ENCODE measurements around the gene GPD1. TPM values are rescaled to one million over a fixed set of nuclear protein-coding genes. Genes with fewer than 3 reads are reported as not detected.

Gene GPD1
- total and polyA plus RNA-seq, 9 of the 15 experiments (the other 6 are each of a cell fraction or from before 2014, with no cell fraction given), result 0.13 to 1.00 (median 0.55) TPM

DNA sequence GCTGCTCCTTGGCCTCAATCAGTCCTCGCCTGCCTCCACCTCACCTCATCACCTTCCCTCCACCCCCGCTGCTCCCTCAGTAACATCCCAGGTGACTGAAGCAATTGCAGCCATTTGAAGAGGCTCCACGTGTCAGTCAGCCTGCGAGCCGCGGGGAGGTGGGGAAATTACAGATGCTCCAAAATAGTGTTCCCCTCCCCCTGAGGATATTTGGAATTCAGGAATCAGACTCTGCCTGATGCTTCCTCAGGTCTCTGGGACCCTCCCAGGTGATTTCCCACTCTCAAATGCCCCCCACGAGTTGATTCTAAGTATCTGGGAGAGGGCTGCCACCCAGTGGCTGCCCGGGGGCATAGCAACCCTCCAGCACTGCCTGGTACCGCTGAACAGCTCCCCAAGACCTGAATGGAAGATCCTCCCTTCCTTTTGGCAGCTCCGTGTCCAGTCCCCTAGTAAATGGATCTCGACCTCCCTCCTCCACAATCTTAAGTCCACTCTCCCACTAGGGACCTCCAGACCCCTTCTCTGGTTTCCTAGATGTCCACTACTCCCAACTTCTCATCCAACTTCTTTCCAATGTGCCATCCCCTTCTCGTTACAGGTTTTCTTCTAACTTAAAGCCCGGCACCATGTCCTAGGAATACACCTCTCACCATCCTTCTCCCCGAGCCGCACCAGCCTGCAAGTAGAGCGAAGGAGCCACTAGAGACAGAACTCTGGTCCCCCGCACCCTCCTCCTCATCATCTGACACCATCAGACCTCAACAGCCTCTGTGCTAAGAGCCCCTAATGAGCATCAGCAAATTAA, 47.8 kb upstream of the GPD1 start (continued):
- TF ChIP-seq ETS2 (tag; IDR thresholded peaks at IDR 0.05; ENCODE audit: borderline replicate concordance, poor library complexity, severe bottlenecking) (no peak), ZNF449 (CRISPR knock-in tag; IDR thresholded peaks at IDR 0.05) (no peak), COPS2 (conservative IDR thresholded peaks at IDR 0.05) (no peak), ZBTB2 (IDR thresholded peaks at IDR 0.05) (no peak), ZNF551 (CRISPR knock-in tag; IDR thresholded peaks at IDR 0.05) (no peak), CBX8 (IDR thresholded peaks at IDR 0.05; ENCODE audit: borderline replicate concordance, extremely low read depth, low read depth, low read length, poor library complexity, severe bottlenecking) (no peak), ZNF707 (CRISPR knock-in tag; conservative IDR thresholded peaks at IDR 0.05) (no peak), ESRRA (IDR thresholded peaks at IDR 0.05; ENCODE audit: borderline replicate concordance, low read depth) (no peak), HMGN3 (IDR thresholded peaks at IDR 0.05; ENCODE audit: borderline replicate concordance, extremely low read depth, insufficient read length, low read depth, low read length) (no peak), BMI1 (IDR thresholded peaks at IDR 0.05; ENCODE audit: low read length) (no peak), RBBP5 (IDR thresholded peaks at IDR 0.05; ENCODE audit: borderline replicate concordance, insufficient read depth, low read length, poor library complexity, severe bottlenecking) (peak; percentile 11), ARID1B (IDR thresholded peaks at IDR 0.05) (no peak), ILK (tag; IDR thresholded peaks at IDR 0.05; ENCODE audit: borderline replicate concordance, low read depth) (no peak), L3MBTL2 (IDR thresholded peaks at IDR 0.05) (peak; percentile 95), KLF13 (tag; IDR thresholded peaks at IDR 0.05; ENCODE audit: borderline replicate concordance, low read depth) (no peak), PURB (CRISPR knock-in tag; IDR thresholded peaks at IDR 0.05; ENCODE audit: low read depth) (no peak)
- TF ChIP-seq, protein P1, sequence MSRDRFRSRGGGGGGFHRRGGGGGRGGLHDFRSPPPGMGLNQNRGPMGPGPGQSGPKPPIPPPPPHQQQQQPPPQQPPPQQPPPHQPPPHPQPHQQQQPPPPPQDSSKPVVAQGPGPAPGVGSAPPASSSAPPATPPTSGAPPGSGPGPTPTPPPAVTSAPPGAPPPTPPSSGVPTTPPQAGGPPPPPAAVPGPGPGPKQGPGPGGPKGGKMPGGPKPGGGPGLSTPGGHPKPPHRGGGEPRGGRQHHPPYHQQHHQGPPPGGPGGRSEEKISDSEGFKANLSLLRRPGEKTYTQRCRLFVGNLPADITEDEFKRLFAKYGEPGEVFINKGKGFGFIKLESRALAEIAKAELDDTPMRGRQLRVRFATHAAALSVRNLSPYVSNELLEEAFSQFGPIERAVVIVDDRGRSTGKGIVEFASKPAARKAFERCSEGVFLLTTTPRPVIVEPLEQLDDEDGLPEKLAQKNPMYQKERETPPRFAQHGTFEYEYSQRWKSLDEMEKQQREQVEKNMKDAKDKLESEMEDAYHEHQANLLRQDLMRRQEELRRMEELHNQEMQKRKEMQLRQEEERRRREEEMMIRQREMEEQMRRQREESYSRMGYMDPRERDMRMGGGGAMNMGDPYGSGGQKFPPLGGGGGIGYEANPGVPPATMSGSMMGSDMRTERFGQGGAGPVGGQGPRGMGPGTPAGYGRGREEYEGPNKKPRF (IDR thresholded peaks at IDR 0.05; ENCODE audit: low read depth, low read length), result no peak
- TF ChIP-seq, protein P2, sequence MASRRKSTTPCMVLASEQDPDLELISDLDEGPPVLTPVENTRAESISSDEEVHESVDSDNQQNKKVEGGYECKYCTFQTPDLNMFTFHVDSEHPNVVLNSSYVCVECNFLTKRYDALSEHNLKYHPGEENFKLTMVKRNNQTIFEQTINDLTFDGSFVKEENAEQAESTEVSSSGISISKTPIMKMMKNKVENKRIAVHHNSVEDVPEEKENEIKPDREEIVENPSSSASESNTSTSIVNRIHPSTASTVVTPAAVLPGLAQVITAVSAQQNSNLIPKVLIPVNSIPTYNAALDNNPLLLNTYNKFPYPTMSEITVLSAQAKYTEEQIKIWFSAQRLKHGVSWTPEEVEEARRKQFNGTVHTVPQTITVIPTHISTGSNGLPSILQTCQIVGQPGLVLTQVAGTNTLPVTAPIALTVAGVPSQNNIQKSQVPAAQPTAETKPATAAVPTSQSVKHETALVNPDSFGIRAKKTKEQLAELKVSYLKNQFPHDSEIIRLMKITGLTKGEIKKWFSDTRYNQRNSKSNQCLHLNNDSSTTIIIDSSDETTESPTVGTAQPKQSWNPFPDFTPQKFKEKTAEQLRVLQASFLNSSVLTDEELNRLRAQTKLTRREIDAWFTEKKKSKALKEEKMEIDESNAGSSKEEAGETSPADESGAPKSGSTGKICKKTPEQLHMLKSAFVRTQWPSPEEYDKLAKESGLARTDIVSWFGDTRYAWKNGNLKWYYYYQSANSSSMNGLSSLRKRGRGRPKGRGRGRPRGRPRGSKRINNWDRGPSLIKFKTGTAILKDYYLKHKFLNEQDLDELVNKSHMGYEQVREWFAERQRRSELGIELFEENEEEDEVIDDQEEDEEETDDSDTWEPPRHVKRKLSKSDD (conservative IDR thresholded peaks at IDR 0.05; ENCODE audit: low read length), result no peak
